Common myeloid progenitor, CD34-positive (primary cell): ENCODE measurements around the gene RRP9.

Source experiments
- CTCF ChIA-PET: fragments of 350-600 bp; sonication (Branson Sonifier 250); formaldehyde crosslinking; loops from one replicate; lab custom pipeline; 2021; ENCODE audit warnings: antibody characterized with exemption; lab: Charles Lee
- POLR2A ChIA-PET: fragments of 350-600 bp; sonication (Branson Sonifier 250); formaldehyde crosslinking; loops from one replicate; lab custom pipeline; 2021; ENCODE audit warnings: antibody characterized with exemption; lab: Charles Lee
- DNase-seq, 3 donors: peaks; one replicate each; pipeline versions ENCODE4 v3.0.0 to v3.0.0-alpha.2; 2013
- H3K27ac ChIP-seq, 2 experiments: 1 replicate in 1 of 2; 2 replicates in 1 of 2; pipeline ENCODE4 v1.7.0; 2013; ENCODE audit warnings: inconsistent platforms in 2 of 2, low read length in 2 of 2, mild to moderate bottlenecking in 2 of 2, low read depth in 1 of 2, moderate library complexity in 1 of 2; ENCODE audit not compliant: severe bottlenecking in 2 of 2, insufficient read depth in 1 of 2, poor library complexity in 1 of 2
- H3K27me3 ChIP-seq, 5 experiments: replicated peaks in 2 of 5; 1 replicate in 3 of 5; 2 replicates in 2 of 5; pipeline versions ENCODE4 v1.6.1 to v1.7.0; 2013; ENCODE audit warnings: low read length in 4 of 5, mild to moderate bottlenecking in 2 of 5, moderate library complexity in 2 of 5, inconsistent platforms in 1 of 5; ENCODE audit not compliant: insufficient read depth in 5 of 5, control insufficient read depth in 4 of 5
- H3K36me3 ChIP-seq, 4 experiments: 1 replicate in 2 of 4; 2 replicates in 2 of 4; pipeline versions ENCODE4 v1.6.1 to v1.7.0; 2013; ENCODE audit warnings: low read length in 3 of 4, control low read depth in 1 of 4, mild to moderate bottlenecking in 1 of 4; ENCODE audit not compliant: control insufficient read depth in 4 of 4, insufficient read depth in 4 of 4
- H3K4me1 ChIP-seq, 4 experiments: 1 replicate in 3 of 4; 2 replicates in 1 of 4; pipeline versions ENCODE4 v1.6.1 to v1.7.1; 2013; ENCODE audit warnings: low read length in 3 of 4, mild to moderate bottlenecking in 3 of 4, control low read depth in 1 of 4, inconsistent platforms in 1 of 4, moderate library complexity in 1 of 4; ENCODE audit not compliant: control insufficient read depth in 4 of 4, insufficient read depth in 4 of 4; ENCODE audit errors: control extremely low read depth in 1 of 4
- H3K4me3 ChIP-seq, 7 experiments: 1 replicate in 4 of 7; 2 replicates in 3 of 7; pipeline versions ENCODE4 v1.5.1 to v1.7.0; 2013; ENCODE audit warnings: mild to moderate bottlenecking in 7 of 7, low read length in 6 of 7, moderate library complexity in 6 of 7, inconsistent platforms in 2 of 7, low read depth in 2 of 7, control low read depth in 1 of 7; ENCODE audit not compliant: insufficient read depth in 4 of 7, control insufficient read depth in 1 of 7; ENCODE audit errors: extremely low read depth in 1 of 7
- H3K9me3 ChIP-seq, 5 experiments: 1 replicate in 4 of 5; 2 replicates in 1 of 5; pipeline versions ENCODE4 v1.6.1 to v1.7.1; 2013; ENCODE audit warnings: low read length in 4 of 5, mild to moderate bottlenecking in 2 of 5, inconsistent platforms in 1 of 5, low read depth in 1 of 5, moderate library complexity in 1 of 5; ENCODE audit not compliant: control insufficient read depth in 4 of 5, insufficient read depth in 2 of 5; ENCODE audit errors: control extremely low read depth in 1 of 5
- WGBS: methylation state at CpG from one replicate; pipeline ENCODE4 v1.1.5; 2013; ENCODE audit not compliant: insufficient coverage; 5-methylcytosine and 5-hydroxymethylcytosine counted together

RRP9 gene

DNA sequence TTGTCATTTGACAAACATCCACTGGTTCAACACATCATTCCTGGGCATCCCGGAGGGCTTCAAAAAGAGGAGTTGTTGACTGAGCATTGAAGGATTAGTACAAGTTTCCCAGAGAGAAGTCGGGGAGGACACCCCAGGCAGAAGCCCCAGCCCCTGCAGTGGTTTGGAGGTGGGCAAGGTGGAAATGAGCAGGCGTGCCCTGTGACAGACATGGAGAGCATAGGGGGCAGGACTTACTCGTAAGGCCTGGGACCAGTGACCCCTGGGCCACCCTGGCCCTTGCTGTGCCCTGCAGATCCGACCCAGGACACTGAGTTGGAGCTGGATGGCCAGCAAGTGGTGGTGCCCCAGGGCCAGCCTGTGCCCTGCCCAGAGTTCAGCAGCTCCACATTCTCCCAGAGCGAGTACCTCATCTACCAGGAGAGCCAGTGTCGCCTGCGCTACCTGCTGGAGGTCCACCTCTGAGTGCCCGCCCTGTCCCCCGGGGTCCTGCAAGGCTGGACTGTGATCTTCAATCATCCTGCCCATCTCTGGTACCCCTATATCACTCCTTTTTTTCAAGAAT, 6.4 kb upstream of the RRP9 start:
- H3K4me1 ChIP-seq = peaks cover 0 to 2% (median under 1%) of the 10 kb centered on the region in 4 experiments
- H3K9me3 ChIP-seq = no peaks in the 10 kb centered on the region
- POLR2A ChIA-PET = no interaction called here
- no peak overlapping the region for H3K4me3 ChIP-seq
- peaks cover 0 to 11% (median 0%) of the 10 kb centered on the region in 4 experiments for H3K36me3 ChIP-seq
- 97% methylated on average over 9 of the region's 10 CpGs for WGBS
- H3K27me3 ChIP-seq = peaks cover 0 to 3% (median 0%) of the 10 kb centered on the region in 5 experiments
- CTCF ChIA-PET = interaction anchor here (0.8 to 1.5 kb wide), 2 partner anchors 14 to 54 kb away, joined by 3 read pairs; no protein-coding TSS in a partner anchor
- no peak overlapping the region for H3K27ac ChIP-seq
- DNase-seq = no peak

- POLR2A ChIA-PET = no interaction called here
- CTCF ChIA-PET = interaction anchor here (0.8 to 1.5 kb wide), 3 partner anchors 15 to 55 kb away, joined by 3 to 4 read pairs (median 3); partner anchors contain the start of gene ABHD14B
- WGBS = 97% methylated on average over 9 of the region's 13 CpGs
- Histone ChIP-seq H3K36me3 (peaks cover 0 to 11% (median 0%) of the 10 kb centered on the region in 4 experiments), H3K9me3 (no peaks in the 10 kb centered on the region), H3K4me1 (peaks cover 0 to 10% (median 8%) of the 10 kb centered on the region in 4 experiments), H3K27me3 (peaks cover 0 to 2% (median 0%) of the 10 kb centered on the region in 5 experiments), H3K4me3 (no peak overlapping the region), H3K27ac (no peak overlapping the region)
- DNase-seq = no peak
Observed at GRCh38 chr3:51947215-51947900, 5.7 kb upstream of the RRP9 start.

- H3K4me3 ChIP-seq = no peak overlapping the region
Observed at GRCh38 chr3:51946796-51947195, 5.1 kb upstream of the RRP9 start.

GRCh38 chr3:51945926-51946705, 4.4 kb upstream of the RRP9 start:
- WGBS = 98% methylated on average over 14 of the region's 14 CpGs
- CTCF ChIA-PET = interaction anchor here (0.9 to 2.0 kb wide), 6 partner anchors 23 to 55 kb away, joined by 3 to 6 read pairs (median 4); partner anchors contain the start of genes ABHD14B and RPL29
- no peak for DNase-seq
- H3K4me1 ChIP-seq = peaks cover 0 to 18% (median 14%) of the 10 kb centered on the region in 4 experiments
- no peak overlapping the region for H3K4me3 ChIP-seq
- H3K27me3 ChIP-seq = no peaks in the 10 kb centered on the region
- H3K36me3 ChIP-seq = peaks cover 0 to 11% (median 0%) of the 10 kb centered on the region in 4 experiments
- H3K27ac ChIP-seq = no peak overlapping the region
- POLR2A ChIA-PET = no interaction called here
- H3K9me3 ChIP-seq = no peaks in the 10 kb centered on the region

More at GRCh38 chr3:51946796-51947195, 5.1 kb upstream of the RRP9 start:
- POLR2A ChIA-PET = no interaction called here
- no peak for DNase-seq
- Histone ChIP-seq H3K27ac (no peak overlapping the region), H3K9me3 (no peaks in the 10 kb centered on the region), H3K36me3 (peaks cover 0 to 11% (median 0%) of the 10 kb centered on the region in 4 experiments), H3K27me3 (no peaks in the 10 kb centered on the region), H3K4me1 (peaks cover 0 to 12% (median 10%) of the 10 kb centered on the region in 4 experiments)
- 93% methylated on average over 2 of the region's 4 CpGs for WGBS
- CTCF ChIA-PET = interaction anchor here (0.9 to 2.0 kb wide), 3 partner anchors 27 to 55 kb away, joined by 3 to 5 read pairs (median 4); partner anchors contain the start of genes ABHD14B and RPL29

DNA sequence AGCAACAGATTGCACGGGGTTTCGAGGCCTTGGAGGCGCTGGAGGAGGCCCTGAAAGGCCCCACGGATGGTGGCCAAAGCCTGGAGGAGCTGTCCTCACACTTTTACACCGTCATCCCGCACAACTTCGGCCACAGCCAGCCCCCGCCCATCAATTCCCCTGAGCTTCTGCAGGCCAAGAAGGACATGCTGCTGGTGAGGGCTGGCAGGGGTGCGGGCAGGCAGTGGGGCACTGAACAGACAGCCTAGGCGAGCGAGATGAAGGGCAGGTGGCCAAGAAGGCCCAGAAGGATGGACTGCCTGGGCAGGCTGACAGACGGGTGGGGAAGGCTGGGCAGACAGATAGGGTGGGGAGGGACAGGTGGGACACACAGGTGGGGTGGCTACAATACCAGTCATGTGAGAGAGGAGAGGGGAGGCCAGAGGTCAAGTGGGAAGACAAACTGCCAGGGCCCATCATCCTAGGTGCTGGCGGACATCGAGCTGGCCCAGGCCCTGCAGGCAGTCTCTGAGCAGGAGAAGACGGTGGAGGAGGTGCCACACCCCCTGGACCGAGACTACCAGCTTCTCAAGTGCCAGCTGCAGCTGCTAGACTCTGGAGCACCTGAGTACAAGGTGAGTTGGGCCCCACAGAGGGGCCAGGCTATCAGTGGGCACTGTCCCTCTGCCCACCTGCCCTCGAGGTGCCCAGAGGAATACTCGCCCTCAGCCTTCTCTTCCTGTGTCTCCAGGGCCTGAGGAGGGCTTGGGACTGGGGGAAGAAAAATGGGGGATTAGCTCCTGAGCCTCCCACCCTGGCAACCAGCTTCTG, 3.5 kb upstream of the RRP9 start:
- no peak overlapping the region for H3K27ac ChIP-seq
- peaks cover 0 to 26% (median 21%) of the 10 kb centered on the region in 4 experiments for H3K4me1 ChIP-seq
- H3K9me3 ChIP-seq = no peaks in the 10 kb centered on the region
- POLR2A ChIA-PET = no interaction called here
- WGBS = 97% methylated on average over 18 of the region's 18 CpGs
- CTCF ChIA-PET = interaction anchor here (1.1 to 3.4 kb wide), 7 partner anchors 9 to 56 kb away, joined by 3 to 27 read pairs (median 4); partner anchors contain the start of genes ABHD14B, GPR62 and RPL29
- H3K4me3 ChIP-seq = no peak overlapping the region
- H3K36me3 ChIP-seq = peaks cover 0 to 11% (median 2%) of the 10 kb centered on the region in 4 experiments
- no peak for DNase-seq
- no peaks in the 10 kb centered on the region for H3K27me3 ChIP-seq

- peaks cover 0 to 27% (median 23%) of the 10 kb centered on the region in 4 experiments for H3K4me1 ChIP-seq
- POLR2A ChIA-PET = no interaction called here
- H3K27me3 ChIP-seq = no peaks in the 10 kb centered on the region
- CTCF ChIA-PET = interaction anchor here (1.1 to 3.4 kb wide), 3 partner anchors 10 to 28 kb away, joined by 3 to 27 read pairs (median 4); partner anchors contain the start of gene GPR62
- H3K27ac ChIP-seq = no peak overlapping the region
- DNase-seq = no peak
- H3K4me3 ChIP-seq = no peak overlapping the region
- no peaks in the 10 kb centered on the region for H3K9me3 ChIP-seq
- WGBS = 97% methylated on average over 11 of the region's 11 CpGs
- peaks cover 0 to 11% (median 2%) of the 10 kb centered on the region in 4 experiments for H3K36me3 ChIP-seq
Observed at GRCh38 chr3:51944451-51945021, 2.8 kb upstream of the RRP9 start.
